Mesodermal cell (in vitro differentiated cells): Measurements from ENCODE around the gene IFT27.
"Not testable (repeated sequence)": the region's sequence is repeated elsewhere in the genome, so short reads cannot be mapped to it uniquely, and the experiment has no call there.

Source experiments
- H3K27ac ChIP-seq: 2 replicates; pipeline ENCODE4 v1.7.0; 2013; ENCODE audit warnings: mild to moderate bottlenecking, low read depth, low read length, moderate library complexity; ENCODE audit not compliant: severe bottlenecking
- H3K36me3 ChIP-seq: 2 replicates; pipeline ENCODE4 v1.7.1; 2013; ENCODE audit warnings: mild to moderate bottlenecking, low read length, moderate library complexity; ENCODE audit not compliant: control insufficient read depth, insufficient read depth
- H3K4me1 ChIP-seq: one replicate; pipeline ENCODE4 v1.7.1; 2013; ENCODE audit warnings: mild to moderate bottlenecking, low read length; ENCODE audit not compliant: insufficient read depth, control insufficient read depth, poor library complexity, severe bottlenecking
- H3K4me3 ChIP-seq: 2 replicates; pipeline ENCODE4 v1.7.0; 2013; ENCODE audit warnings: low read length, control low read depth, mild to moderate bottlenecking; ENCODE audit not compliant: insufficient read depth, poor library complexity, severe bottlenecking; ENCODE audit errors: extremely low read depth
- H3K9me3 ChIP-seq: 2 replicates; pipeline ENCODE4 v1.7.1; 2013; ENCODE audit warnings: mild to moderate bottlenecking, low read length, moderate library complexity; ENCODE audit not compliant: control insufficient read depth
- WGBS, 2 experiments: methylation state at CpG; one replicate each; pipeline ENCODE4 v1.1.5; 2013; ENCODE audit warnings: missing lambda C conversion rate in 2 of 2; ENCODE audit not compliant: insufficient coverage in 2 of 2; 5-methylcytosine and 5-hydroxymethylcytosine counted together

Gene IFT27

DNA sequence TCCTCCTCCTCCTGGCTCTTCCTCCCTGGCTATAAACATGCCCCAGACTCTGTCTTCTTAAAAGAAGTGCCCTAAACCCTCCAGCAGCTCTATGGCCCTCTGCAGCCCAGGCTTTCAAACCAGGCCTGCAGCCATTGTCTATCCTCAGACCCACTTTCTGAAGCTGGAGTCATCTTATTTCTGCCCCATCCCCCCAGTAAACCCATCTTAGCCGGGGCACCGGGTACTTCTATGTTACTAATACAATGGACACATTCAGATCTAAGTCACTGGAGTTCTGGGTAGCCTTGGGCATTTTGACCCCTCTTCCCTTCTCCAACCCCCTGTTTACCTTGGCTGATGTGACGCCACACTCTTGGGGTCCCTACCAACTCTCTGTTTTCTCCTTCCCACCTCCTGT, 42.6 kb downstream of the IFT27 start:
- no peaks in the 10 kb centered on the region for H3K4me1 ChIP-seq
- no peak overlapping the region for H3K4me3 ChIP-seq
- H3K27ac ChIP-seq, result no peak overlapping the region
- no peaks in the 10 kb centered on the region for H3K9me3 ChIP-seq
- WGBS, 2 experiments, result 89 to 93% methylated on average over 2 to 3 of the region's 3 CpGs
- H3K36me3 ChIP-seq, result no peaks in the 10 kb centered on the region

- Histone ChIP-seq H3K9me3 (no peaks in the 10 kb centered on the region), H3K36me3 (no peaks in the 10 kb centered on the region)
Observed at GRCh38 chr22:36732609-36733008, 43.3 kb downstream of the IFT27 start.

DNA sequence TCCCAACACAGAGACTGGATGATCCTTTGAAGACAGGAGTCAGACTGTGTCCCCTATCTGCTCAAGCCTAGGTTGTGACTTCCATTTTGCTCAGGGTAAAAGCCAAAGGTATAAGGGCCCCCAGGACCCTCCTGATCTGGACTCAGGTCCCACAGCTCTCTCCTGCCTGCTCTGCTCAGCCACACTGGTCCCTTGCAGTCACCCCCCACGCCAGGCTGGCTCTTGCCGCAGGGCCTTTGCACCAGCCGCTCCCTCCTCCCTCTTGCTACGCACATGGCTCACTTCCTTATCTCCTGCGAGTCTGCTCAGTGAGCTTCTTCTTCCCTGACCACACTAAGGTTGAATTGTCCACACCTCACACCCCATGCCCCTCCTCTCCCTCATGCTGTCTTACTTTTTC, 44.0 kb downstream of the IFT27 start:
- Histone ChIP-seq H3K4me3 (no peak overlapping the region), H3K36me3 (no peaks in the 10 kb centered on the region), H3K4me1 (no peaks in the 10 kb centered on the region), H3K27ac (no peak overlapping the region), H3K9me3 (no peaks in the 10 kb centered on the region)
- 90 to 93% methylated on average over 3 to 5 of the region's 5 CpGs for WGBS, 2 experiments

More at GRCh38 chr22:36732609-36733008, 43.3 kb downstream of the IFT27 start:
- Histone ChIP-seq H3K27ac (no peak overlapping the region), H3K4me1 (no peaks in the 10 kb centered on the region), H3K4me3 (no peak overlapping the region)
- 82 to 94% methylated on average over 1 of the region's 1 CpG for WGBS, 2 experiments

GRCh38 chr22:36731321-36731720, 44.6 kb downstream of the IFT27 start:
- WGBS, 2 experiments, result 82 to 98% methylated on average over 4 to 6 of the region's 6 CpGs
- not testable (repeated sequence) for H3K9me3 ChIP-seq, H3K4me3 ChIP-seq, H3K36me3 ChIP-seq, H3K27ac ChIP-seq, H3K4me1 ChIP-seq

- 86 to 90% methylated on average over 18 of the region's 19 CpGs for WGBS, 2 experiments
- Histone ChIP-seq H3K4me1 (no peaks in the 10 kb centered on the region), H3K27ac (no peak overlapping the region), H3K9me3 (no peaks in the 10 kb centered on the region), H3K36me3 (no peaks in the 10 kb centered on the region), H3K4me3 (no peak overlapping the region)
Observed at GRCh38 chr22:36730176-36730858, 45.6 kb downstream of the IFT27 start.

GRCh38 chr22:36729321-36729720, 46.6 kb downstream of the IFT27 start:
- Histone ChIP-seq H3K4me3 (no peak overlapping the region), H3K27ac (no peak overlapping the region), H3K9me3 (no peaks in the 10 kb centered on the region), H3K36me3 (no peaks in the 10 kb centered on the region), H3K4me1 (no peaks in the 10 kb centered on the region)
- WGBS, 2 experiments, result 79 to 82% methylated on average over 7 of the region's 7 CpGs

DNA sequence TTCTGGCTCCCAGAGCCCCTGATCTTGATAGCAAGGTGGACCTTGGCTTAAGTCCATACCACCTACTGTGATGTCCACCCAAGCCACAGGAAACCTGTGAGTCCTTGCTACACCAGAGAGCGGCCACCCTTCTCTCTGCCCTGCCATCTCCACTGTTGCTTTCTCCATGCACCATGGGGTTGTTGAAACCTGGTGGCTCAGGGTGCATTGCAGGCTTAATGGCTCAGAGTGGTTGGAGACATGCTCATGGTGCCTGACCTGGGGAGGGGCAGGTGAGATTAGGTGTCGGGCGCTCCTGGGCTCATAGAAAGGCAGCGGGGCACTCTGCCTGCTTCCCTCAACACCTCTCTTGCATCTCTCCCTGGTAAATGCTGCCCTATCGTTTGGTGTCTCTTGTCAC, 47.4 kb downstream of the IFT27 start:
- H3K4me3 ChIP-seq, result no peak overlapping the region
- no peak overlapping the region for H3K27ac ChIP-seq
- no peaks in the 10 kb centered on the region for H3K9me3 ChIP-seq
- H3K4me1 ChIP-seq, result no peaks in the 10 kb centered on the region
- H3K36me3 ChIP-seq, result no peaks in the 10 kb centered on the region
- WGBS, 2 experiments, result 60 to 100% methylated on average over 1 of the region's 5 CpGs

DNA sequence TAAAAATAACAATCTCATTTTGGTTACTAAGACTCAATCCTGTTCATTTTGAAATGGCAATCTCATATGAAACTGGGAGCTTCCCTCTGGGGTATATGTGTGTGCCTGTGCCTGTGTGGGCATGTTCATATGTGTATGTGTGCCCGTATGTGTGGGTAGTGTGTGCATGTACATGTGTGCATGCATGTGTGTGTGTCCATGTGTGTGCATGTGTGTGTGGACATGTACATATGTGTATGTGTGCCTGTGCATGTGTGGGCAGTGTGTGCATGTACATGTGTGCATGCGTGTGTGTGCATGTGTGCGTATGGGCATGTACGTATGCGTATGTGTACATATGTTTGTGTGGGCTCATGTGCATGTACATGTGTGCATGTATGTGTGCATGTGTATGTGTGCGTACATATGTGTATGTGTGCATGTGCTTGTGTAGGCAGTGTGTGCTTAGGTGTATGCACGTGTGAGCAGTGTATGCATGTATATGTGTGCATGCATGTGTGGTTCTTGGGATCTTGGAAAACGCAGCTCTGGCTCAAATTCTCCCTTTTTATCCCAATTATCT, 47.9 kb downstream of the IFT27 start:
- H3K9me3 ChIP-seq, result no peaks in the 10 kb centered on the region
- WGBS, 2 experiments, result 78 to 79% methylated on average over 7 of the region's 8 CpGs
- no peaks in the 10 kb centered on the region for H3K4me1 ChIP-seq
- no peak overlapping the region for H3K27ac ChIP-seq
- no peak overlapping the region for H3K4me3 ChIP-seq
- no peaks in the 10 kb centered on the region for H3K36me3 ChIP-seq

DNA sequence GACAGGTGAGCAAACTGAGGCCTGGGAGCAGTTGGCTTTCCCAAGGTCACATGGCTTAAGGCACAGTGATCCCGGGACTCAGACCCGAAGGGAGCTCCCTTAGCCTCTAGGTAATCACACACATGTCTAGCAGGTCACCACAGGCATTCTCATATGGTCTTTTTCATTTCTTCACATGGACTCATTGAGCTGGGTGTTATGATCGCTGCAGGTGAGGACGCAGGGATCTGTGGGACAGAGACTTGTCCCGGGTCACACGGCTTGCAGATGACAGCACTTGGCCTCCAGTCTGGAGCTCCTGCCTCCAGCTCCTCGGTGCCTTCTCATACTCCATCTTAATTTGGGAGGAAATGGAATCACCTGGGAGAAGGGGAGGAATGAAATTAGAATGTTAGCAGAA, 48.8 kb downstream of the IFT27 start:
- Histone ChIP-seq H3K4me3 (no peak overlapping the region), H3K4me1 (no peaks in the 10 kb centered on the region), H3K36me3 (no peaks in the 10 kb centered on the region), H3K27ac (no peak overlapping the region), H3K9me3 (no peaks in the 10 kb centered on the region)
- WGBS, 2 experiments, result 82 to 93% methylated on average over 4 to 6 of the region's 7 CpGs

DNA sequence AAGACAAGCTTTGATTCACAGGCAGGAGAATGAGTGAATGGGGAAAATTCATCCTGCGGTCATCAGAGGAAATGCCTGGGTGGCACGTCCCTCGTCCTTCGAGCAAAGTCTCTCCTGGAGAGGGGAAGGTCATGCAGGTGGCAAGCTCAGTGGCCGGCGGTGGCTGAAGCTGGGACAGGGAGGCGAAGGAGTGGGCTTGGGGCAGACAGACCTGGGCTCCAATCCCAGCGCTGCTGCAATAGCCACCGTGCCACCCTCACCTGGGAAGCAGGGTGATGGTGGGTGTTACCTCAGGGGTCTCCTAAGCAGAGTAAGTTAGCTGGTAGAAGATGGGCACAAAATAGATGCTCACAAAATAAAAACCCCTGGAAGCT, 49.9 kb downstream of the IFT27 start:
- H3K27ac ChIP-seq, result no peak overlapping the region
- no peak overlapping the region for H3K4me3 ChIP-seq
- no peaks in the 10 kb centered on the region for H3K4me1 ChIP-seq
- no peaks in the 10 kb centered on the region for H3K36me3 ChIP-seq
- no peaks in the 10 kb centered on the region for H3K9me3 ChIP-seq
- WGBS, 2 experiments, result 76 to 80% methylated on average over 4 to 9 of the region's 9 CpGs

DNA sequence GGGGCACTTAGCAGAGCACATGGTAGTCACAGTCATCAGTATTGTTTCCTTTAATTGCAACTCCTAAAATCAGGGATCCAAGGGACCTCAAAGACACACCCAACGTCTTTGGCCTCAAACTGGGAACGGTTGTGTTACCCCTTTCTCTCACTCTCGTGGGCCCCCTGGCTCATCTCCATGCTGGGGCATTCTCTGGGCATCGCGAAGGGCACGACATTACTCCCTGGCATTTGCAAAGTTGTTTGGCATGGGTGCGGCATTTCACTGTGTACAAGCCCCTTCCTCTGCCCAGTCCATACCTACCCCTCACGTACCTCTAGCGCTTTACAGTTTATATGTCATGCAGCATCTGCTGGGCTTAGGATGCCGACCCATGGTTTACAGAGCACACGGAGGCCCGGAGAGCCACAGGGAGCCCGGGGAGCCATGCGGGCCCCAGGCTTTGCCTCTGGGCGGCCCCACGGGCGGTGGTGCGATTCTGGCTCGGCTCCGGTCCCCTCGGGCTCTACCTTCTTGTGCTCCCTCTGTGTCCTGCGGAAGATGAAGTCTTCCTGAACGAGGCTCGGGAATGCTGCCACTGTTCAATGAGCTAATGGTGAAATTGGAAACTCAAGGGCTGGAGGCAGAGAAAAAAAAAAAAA, 50.4 kb downstream of the IFT27 start:
- H3K9me3 ChIP-seq, result no peaks in the 10 kb centered on the region
- no peaks in the 10 kb centered on the region for H3K36me3 ChIP-seq
- H3K4me1 ChIP-seq, result no peaks in the 10 kb centered on the region
- H3K4me3 ChIP-seq, result no peak overlapping the region
- WGBS, 2 experiments, result 86 to 88% methylated on average over 23 to 24 of the region's 24 CpGs
- no peak overlapping the region for H3K27ac ChIP-seq
